Stomach smooth muscle (tissue), 2 donors: ENCODE results near the gene SHC4.
"Not testable (repeated sequence)": the region's sequence is repeated elsewhere in the genome, so short reads cannot be mapped to it uniquely, and the experiment has no call there.

Experiments
- H3K27ac ChIP-seq: one replicate; pipeline ENCODE4 v1.7.0; 2013; ENCODE audit warnings: mild to moderate bottlenecking, low read length, inconsistent platforms
- H3K27me3 ChIP-seq, 2 donors: one replicate each; pipeline ENCODE4 v1.7.0; 2013; ENCODE audit warnings: low read length in 2 of 2; ENCODE audit not compliant: insufficient read depth in 2 of 2, control insufficient read depth in 1 of 2
- H3K36me3 ChIP-seq, 2 donors: one replicate each; pipeline ENCODE4 v1.7.0; 2013; ENCODE audit warnings: low read length in 2 of 2; ENCODE audit not compliant: control insufficient read depth in 2 of 2, insufficient read depth in 2 of 2
- H3K4me1 ChIP-seq: one replicate; pipeline ENCODE4 v1.7.0; 2013; ENCODE audit warnings: low read length; ENCODE audit not compliant: control insufficient read depth, insufficient read depth
- H3K4me3 ChIP-seq, 2 donors: one replicate each; pipeline ENCODE4 v1.7.0; 2013; ENCODE audit warnings: low read length in 2 of 2
- H3K9ac ChIP-seq, 2 donors: one replicate each; pipeline ENCODE4 v1.7.0; 2013; ENCODE audit warnings: low read length in 2 of 2, mild to moderate bottlenecking in 1 of 2
- H3K9me3 ChIP-seq, 2 donors: one replicate each; pipeline ENCODE4 v1.7.0; 2013; ENCODE audit warnings: low read length in 2 of 2; ENCODE audit not compliant: control insufficient read depth in 2 of 2
- donor health status: healthy.
- donor health status: Pancreatic carcinoma.

SHC4 gene

DNA sequence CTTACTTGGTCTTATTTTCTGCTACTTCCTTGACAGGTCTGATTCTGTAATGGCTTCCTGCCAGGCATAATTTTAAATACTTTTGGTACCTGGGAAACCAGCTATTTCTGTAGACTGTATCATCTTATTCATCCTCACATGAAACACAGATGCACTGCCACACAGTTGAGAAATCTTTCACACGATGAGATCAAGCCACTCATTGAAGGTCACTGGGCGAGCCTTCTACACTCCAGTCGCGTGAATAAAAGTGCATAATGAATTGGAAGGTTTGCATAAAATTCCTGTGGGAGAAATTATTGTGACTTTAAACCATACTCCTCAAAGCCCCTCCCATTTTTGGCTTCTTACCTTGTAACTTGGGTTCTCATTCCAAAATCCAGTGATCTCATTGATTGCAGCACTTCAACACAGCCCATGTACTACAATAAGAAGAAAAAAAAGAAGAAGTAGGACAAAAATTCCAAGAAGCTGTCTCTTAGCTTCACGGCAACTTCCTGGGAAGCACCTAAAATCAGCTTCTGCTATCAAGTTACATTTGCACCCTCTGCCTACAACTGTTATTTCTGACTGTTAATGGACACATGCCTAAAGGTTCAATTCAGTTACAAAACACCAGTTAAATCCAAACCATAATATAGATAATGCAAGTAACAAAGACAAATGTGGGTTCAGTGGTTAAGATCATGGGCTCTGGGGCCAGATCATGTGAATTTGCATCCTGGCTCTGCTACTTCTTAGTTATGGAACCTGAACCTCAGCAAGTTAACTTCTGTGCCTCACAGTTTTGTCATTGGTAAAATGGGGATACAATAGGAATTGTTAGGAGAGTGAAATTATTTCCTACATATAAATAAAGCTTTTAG is 39.0 kb downstream of the SHC4 start:
- Histone ChIP-seq H3K27ac (no peak overlapping the region), H3K4me3 (no peak overlapping the region), H3K4me1 (peaks cover 2% of the 10 kb centered on the region), H3K36me3 (no peaks in the 10 kb centered on the region), H3K9ac (no peak overlapping the region), H3K9me3 (no peaks in the 10 kb centered on the region), H3K27me3 (no peaks in the 10 kb centered on the region)

DNA sequence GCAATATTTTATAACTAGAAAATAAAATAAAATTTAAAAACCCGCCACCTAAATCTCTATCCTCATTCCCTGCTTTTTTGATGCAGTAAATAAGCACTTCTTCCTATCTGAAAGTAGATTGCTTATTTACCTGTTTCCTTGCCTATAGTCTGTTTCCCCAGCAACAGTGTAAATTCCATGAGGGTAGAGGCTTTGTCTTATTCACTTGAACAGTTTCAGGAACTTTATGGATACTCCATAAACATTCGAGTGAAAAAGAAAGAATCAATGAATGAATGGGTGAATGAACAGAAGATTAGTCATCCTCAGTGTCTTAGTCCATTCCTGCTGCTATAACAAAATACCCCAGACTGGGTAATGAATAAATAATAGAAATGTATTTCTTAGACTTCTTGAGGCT is 41.7 kb downstream of the SHC4 start:
- no peak overlapping the region for H3K4me3 ChIP-seq
- no peaks in the 10 kb centered on the region for H3K27me3 ChIP-seq
- no peak overlapping the region for H3K27ac ChIP-seq
- no peaks in the 10 kb centered on the region for H3K9me3 ChIP-seq
- no peaks in the 10 kb centered on the region for H3K4me1 ChIP-seq
- H3K9ac ChIP-seq: no peak overlapping the region
- no peaks in the 10 kb centered on the region for H3K36me3 ChIP-seq

DNA sequence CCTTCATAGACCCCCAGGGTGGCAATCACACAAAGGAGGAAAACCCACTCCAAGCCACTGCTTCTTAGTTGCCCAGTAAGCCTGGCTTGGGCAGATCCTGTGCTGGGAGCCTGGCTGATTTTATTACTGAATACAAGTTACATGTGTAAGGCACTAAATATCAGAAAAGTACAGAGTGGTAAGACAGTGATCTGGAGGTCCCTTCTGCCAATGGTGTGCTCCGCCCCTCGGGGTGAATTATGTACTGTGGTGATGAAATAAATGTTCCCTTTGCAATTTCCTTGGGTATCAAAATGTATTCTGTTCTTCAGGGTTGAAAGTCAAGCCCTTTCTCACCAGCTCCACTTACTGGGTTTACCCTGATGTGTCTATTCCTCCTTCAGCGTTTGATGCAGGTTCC is 47.0 kb downstream of the SHC4 start:
- no peaks in the 10 kb centered on the region for H3K36me3 ChIP-seq
- no peaks in the 10 kb centered on the region for H3K27me3 ChIP-seq
- H3K4me1 ChIP-seq: peaks cover 5% of the 10 kb centered on the region
- H3K4me3 ChIP-seq: no peak overlapping the region
- no peaks in the 10 kb centered on the region for H3K9me3 ChIP-seq
- H3K27ac ChIP-seq: no peak overlapping the region
- no peak overlapping the region for H3K9ac ChIP-seq

DNA sequence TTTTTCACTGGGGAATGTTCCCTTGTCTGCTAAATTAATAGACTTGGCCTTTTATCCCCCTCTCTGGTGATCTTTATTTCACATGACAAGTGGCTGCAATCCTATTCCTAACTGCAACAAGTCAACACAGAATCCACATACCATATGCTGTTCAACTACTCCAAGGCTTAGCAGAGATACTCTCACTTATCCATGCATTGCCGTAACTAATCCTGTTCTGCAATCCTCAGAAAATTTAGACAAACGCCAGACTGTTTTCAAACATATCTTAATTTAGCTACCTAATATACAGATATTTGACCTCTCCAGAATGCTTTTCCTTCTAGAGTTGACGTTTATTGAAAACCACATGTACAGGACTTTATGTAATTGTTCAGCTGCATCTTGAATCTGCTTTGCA is 47.9 kb downstream of the SHC4 start:
- H3K4me3 ChIP-seq: no peak overlapping the region
- peaks cover 5% of the 10 kb centered on the region for H3K4me1 ChIP-seq
- H3K9me3 ChIP-seq: no peaks in the 10 kb centered on the region
- H3K27ac ChIP-seq: no peak overlapping the region
- no peaks in the 10 kb centered on the region for H3K27me3 ChIP-seq
- no peak overlapping the region for H3K9ac ChIP-seq
- H3K36me3 ChIP-seq: no peaks in the 10 kb centered on the region

DNA sequence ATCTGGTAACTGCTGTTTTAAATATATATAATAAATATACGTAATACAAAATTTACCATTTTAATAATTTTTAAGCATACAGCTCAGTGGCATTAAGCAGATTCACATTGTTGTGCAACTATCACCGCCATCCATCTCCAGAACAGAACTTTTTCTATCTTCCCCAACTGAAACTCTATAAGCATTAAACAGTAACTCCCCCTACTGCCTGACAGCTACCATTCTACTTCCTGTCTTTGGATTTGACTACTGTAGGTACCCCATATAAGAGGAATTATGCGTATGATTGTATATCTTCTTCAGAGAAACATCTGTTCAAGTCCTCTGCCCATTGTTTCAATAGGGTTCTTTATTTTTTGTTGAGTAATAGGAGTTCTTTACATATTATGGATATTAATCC is 49.0 kb downstream of the SHC4 start:
- no peaks in the 10 kb centered on the region for H3K9me3 ChIP-seq

DNA sequence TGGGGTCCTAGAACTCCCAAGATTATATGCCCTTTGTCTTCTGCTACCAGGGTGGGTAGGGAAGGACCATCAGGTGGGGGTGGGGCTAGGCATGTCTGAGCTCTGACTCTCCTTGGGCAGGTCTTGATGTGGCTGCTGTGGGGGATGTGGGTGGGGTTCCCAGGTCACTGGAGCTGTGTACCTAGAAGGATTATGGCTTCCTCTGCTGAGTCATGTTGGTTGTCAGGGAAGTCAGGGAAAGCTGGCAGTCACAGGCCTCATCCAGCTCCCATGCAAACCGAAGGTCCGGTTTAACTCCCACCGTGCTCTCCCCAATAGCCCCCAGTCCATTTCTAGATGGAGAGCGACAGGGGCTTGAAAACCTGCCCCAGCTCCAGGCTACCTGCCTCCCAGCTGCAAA is 50.6 kb downstream of the SHC4 start:
- Histone ChIP-seq H3K9ac (no peak overlapping the region), H3K27ac (no peak overlapping the region), H3K4me3 (no peak overlapping the region), H3K4me1 (peaks cover 5% of the 10 kb centered on the region), H3K27me3 (no peaks in the 10 kb centered on the region), H3K9me3 (no peaks in the 10 kb centered on the region), H3K36me3 (no peaks in the 10 kb centered on the region)

More for the DNA sequence above, 49.0 kb downstream of the SHC4 start:
- no peak overlapping the region for H3K27ac ChIP-seq
- peaks cover 5% of the 10 kb centered on the region for H3K4me1 ChIP-seq
- no peaks in the 10 kb centered on the region for H3K27me3 ChIP-seq
- no peak overlapping the region for H3K4me3 ChIP-seq
- H3K9ac ChIP-seq: no peak overlapping the region
- H3K36me3 ChIP-seq: no peaks in the 10 kb centered on the region

DNA sequence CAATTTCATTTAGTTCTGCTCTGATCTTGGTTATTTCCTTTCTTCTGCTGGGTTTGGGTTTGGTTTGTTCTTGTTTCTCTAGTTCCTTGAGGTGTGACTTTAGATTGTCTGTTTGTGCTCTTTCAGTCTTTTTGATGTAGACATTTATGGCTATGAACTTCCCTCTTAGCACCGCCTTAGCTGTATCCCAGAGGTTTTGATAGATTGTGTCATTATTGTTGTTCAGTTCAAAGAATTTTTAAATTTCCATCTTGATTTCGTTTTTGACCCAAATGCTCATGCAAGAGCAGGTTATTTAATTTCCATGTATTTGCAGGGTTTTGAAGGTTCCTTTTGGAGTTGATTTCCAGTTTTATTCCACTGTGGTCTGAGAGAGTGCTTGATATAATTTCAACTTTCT is 53.2 kb downstream of the SHC4 start:
- not testable (repeated sequence) for H3K27ac ChIP-seq, H3K4me3 ChIP-seq, H3K27me3 ChIP-seq, H3K9me3 ChIP-seq, H3K4me1 ChIP-seq, H3K9ac ChIP-seq, H3K36me3 ChIP-seq

DNA sequence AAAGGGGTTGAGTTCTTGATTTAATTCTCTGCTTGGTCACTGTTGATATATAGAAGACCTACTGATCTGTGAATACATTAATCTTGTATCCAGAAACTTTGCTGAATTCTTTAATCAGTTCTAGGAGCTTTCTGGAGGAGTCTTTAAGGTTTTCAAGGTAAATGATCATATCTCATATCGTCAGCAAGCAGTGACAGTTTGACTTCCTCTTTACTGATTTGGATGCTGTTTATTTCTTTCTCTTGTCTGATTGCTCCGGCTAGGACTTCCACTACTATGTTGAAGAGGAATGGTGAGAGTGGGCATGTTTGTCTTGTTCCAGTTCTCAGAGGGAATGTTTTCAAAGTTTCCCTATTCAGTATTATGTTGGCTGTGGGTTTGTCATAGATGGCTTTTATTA is 54.4 kb downstream of the SHC4 start:
- H3K36me3 ChIP-seq, H3K27me3 ChIP-seq, H3K4me3 ChIP-seq, H3K4me1 ChIP-seq, H3K9me3 ChIP-seq, H3K27ac ChIP-seq, H3K9ac ChIP-seq: not testable (repeated sequence)

DNA sequence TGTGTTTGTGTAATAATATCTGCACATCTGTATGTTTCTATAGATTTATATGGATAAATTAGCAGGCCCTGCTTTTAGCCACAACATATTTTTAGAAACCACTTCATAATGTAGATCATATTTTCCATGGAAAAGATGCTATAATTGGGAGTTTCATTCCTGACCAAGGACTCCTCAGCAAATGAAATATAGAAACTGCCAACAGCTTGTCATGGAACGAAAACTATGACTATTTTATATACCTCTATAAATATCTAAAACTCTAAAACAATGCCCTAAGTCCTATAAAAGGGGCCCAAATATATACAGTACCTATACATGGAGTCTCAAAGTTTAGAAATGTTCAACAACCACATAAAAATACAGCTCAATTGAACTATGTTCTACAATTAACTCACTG is 57.9 kb downstream of the SHC4 start:
- no peaks in the 10 kb centered on the region for H3K4me1 ChIP-seq

DNA sequence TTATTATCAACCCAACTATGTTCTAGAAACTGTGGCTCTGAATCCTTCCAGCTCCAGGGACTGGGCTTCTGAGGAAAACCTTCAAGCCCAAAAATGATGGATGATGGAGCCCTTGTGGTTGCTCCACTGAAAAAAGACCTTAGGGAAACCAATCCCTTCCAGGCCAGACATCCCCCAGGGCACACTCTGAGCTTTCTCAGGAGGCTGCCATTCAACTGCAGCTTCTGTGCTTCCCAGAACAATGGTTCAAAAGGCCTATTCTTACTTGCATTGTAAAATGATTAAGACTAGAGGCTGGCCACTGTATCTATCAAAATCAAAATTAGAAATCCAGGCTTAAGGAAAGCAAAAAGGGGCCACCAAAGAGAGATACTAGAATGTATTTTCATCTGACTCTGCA is 58.5 kb downstream of the SHC4 start:
- peaks cover 0 to 3% of the 10 kb centered on the region in 2 donors for H3K9me3 ChIP-seq
- no peaks in the 10 kb centered on the region for H3K4me1 ChIP-seq
- H3K27me3 ChIP-seq: no peaks in the 10 kb centered on the region
- no peak overlapping the region for H3K27ac ChIP-seq
- no peak overlapping the region for H3K4me3 ChIP-seq
- no peak overlapping the region for H3K9ac ChIP-seq
- no peaks in the 10 kb centered on the region for H3K36me3 ChIP-seq

More for the DNA sequence above, 57.9 kb downstream of the SHC4 start:
- H3K36me3 ChIP-seq: no peaks in the 10 kb centered on the region
- H3K27me3 ChIP-seq: no peaks in the 10 kb centered on the region
- peaks cover 0 to 3% of the 10 kb centered on the region in 2 donors for H3K9me3 ChIP-seq
- H3K4me3 ChIP-seq: no peak overlapping the region
- H3K27ac ChIP-seq: no peak overlapping the region
- H3K9ac ChIP-seq: no peak overlapping the region

DNA sequence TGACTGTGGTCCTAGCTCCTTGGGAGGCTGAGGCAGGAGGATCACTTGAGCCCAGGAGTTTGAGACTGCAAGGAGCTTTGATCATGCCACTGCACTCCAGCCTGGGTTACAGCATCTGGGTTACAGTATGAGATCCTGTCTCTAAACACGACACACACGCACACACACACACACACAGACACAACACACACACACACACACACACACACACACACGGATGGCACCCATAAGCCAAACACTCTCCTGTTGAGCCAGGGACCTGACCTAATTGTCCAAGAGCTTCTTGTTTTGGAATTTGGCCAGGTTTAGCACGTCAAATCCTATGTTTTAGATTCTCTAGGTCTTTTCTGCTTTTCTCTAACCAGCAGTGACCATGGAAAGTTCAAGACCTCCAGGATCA is 59.0 kb downstream of the SHC4 start:
- no peak overlapping the region for H3K27ac ChIP-seq
- H3K27me3 ChIP-seq: no peaks in the 10 kb centered on the region
- H3K4me1 ChIP-seq: no peaks in the 10 kb centered on the region
- no peak overlapping the region for H3K4me3 ChIP-seq
- H3K9me3 ChIP-seq: peaks cover 0 to 3% of the 10 kb centered on the region in 2 donors
- no peak overlapping the region for H3K9ac ChIP-seq
- no peaks in the 10 kb centered on the region for H3K36me3 ChIP-seq
